NCI-H187 treated with DMSO at 0.1 percent for 48 hours (cell line): ENCODE measurements around the gene PODXL2.
A peak's percentile ranks its signal among the peaks of the same experiment; 100 is the strongest.
"Not testable (repeated sequence)": the region's sequence is repeated elsewhere in the genome, so short reads cannot be mapped to it uniquely, and the experiment has no call there.

Experiments used
- DNase-seq: peaks from one replicate; lab custom pipeline; 2025; lab: John Stamatoyannopoulos, UW

Gene PODXL2

GRCh38 chr3:127628788-127629466, at the start of gene PODXL2:
Gene PODXL2 (plus strand): TSS chr3:127629185. CDS start chr3:127629220, 35 bp downstream.
- DNase-seq: no peak

- no peak for DNase-seq
Measured at GRCh38 chr3:127580327-127581060, 48.5 kb upstream of the PODXL2 start.

DNA sequence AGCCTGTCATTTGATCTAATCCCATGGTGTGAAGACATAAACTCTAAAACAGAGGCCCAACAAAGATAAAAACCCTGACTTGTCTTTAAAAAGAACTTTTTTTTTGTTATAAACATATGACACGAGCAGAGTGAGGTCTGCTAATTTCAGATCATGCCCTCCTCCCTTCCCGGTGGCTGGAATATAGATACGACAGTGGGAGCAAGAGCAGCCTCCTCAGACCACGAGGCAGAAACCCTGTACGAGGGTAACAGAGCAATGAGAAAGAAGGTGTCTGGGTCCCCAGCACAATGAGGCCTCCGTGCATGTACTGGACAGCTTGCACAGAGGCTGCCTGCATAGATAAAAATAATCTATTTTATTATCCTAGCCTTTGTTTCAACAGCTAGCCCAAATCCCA, 44.3 kb upstream of the PODXL2 start:
- no peak for DNase-seq

DNA sequence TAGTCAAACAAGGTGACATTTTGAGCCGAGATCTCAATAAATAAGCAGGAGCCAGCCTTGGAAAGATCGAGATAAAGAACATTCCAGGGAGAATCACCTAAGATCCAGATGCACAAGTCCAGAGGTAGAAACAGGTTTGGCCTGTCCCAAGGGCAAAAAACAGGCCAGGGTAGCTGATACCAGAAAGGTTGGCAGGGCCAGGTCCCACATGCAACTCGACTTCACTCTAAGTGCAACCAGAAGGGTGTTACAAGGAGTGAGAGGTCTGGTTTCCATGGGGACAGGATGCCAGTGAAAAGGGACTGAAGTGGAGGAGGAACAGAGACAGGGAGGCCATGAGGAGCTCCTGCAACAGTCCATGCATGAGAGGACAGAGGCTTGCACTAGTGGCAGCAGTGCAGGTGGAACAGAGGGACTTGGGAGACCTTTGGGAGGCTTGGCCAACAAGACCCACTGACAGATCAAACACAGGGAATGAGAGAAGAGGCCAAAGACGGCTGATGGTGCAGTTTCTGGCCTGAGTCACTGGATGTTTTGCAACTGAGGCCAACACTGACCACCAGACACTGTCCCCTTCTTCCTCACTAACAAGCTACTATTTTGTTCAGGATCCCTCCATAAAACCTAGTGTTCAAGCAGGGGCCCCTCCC, 43.7 kb upstream of the PODXL2 start:
- DNase-seq: no peak

DNA sequence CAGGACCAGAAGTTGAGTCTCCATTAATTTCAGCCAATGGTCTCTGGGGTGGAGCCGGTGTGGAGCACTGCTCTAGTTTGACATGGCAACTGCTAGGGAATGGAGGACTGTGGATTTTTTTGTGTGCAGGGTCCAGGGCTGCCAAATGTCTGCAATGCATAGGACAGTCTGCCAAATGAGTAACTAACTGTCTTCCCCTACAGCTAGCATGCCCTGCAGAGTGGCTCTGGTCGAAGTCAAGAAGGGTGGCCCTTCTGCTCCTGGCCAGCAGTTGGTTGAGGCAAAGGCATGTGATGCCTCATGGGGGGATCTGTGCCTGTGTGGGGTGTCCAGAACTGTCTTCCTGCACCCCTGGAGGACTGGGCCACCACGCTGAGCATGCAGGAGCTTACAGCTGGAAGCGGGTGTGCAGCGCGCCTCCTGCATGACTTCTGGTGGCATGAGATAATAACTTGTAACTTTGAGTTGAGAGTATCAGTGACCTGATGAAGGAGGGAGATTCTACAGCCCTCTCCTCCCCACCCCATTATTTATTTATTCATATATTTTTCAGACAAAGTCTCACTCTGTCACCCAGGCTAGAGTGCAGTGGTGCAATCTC, 43.1 kb upstream of the PODXL2 start:
- DNase-seq: no peak

GRCh38 chr3:127587876-127588275, 41.1 kb upstream of the PODXL2 start:
- DNase-seq: no peak

DNA sequence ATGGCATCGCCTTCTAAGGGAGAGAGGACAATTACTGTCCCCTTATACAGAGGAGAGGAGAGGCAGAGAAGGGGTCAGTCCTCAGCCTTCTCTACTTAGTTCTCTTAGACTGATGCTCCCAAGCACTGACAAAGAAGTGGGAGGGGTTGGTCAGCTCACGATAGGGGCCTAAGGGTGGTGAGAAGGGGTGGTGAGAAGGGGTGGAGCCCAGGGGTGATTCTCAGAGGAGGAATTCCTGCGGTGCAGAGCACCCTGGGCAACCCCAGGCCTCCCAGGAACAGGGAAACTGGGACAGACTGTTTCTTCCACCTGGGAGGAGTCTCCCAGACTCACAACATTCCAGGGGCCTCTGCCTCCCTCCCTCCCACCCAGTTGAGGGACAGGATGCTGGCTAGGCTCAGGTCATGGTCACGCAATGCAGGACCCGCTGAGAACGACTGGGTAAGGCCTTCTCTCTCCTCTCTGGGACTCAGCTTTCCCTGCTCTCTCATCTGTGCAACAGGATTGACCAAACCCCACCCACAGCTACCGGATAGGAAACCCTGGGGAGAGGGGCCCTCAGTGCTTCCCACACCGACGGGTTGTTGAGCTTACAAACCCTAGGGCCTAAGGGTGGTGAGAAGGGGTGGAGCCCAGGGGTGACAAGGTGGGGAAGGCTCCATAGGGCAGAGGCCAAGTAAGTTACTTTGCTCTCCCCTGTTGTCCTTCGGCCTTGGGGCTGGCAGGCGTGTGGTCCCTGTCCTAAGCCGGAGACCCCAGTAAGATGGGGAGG, 40.0 kb upstream of the PODXL2 start:
- DNase-seq: no peak

- no peak for DNase-seq
Measured at GRCh38 chr3:127589600-127590281, 39.2 kb upstream of the PODXL2 start.

DNA sequence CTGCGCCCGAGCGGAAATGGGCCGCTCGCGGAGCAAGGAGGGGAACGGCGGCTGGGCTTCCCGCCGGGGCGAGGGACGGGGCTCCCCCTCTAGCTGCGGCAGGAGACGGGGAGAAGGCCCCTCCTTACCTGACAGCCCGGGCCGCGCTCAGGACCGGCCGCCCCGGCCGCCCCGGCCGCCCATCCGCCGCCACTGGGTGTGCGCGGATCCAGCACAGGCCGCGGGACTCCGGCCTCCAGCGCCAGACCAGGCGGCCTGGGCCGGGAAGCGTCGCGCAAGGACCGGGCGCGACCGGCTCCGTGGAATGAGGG, 38.7 kb upstream of the PODXL2 start:
- no peak for DNase-seq

GRCh38 chr3:127590593-127591465, 38.2 kb upstream of the PODXL2 start, which contains the start of gene TPRA1:
Gene TPRA1 (minus strand): TSS chr3:127590733. CDS start chr3:127580146, 10,587 bp downstream.
- peak; percentile 94 for DNase-seq

DNA sequence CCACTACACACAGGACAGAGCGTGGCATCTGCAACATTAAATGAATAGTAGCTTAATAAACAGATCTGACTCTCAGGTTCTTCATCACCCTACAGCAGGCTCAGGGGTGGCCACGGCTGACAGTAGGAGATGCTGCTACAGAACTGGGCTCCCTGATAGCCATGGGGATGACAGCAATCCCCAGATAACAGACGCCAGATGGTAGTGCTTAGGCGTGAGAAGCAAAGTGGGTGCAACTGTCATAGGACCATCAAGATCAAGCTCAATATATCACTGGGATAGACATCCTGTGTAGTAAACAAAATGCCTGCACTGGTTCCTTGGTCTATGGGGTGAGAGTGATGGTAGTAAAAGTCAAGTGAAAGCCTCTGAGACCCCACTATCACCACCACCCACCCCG, 35.8 kb upstream of the PODXL2 start:
- DNase-seq: no peak

- DNase-seq: no peak
Measured at GRCh38 chr3:127595303-127595702, 33.7 kb upstream of the PODXL2 start.

- no peak for DNase-seq
Measured at GRCh38 chr3:127597020-127597771, 31.8 kb upstream of the PODXL2 start.

- DNase-seq: no peak
Measured at GRCh38 chr3:127598841-127599570, 30.0 kb upstream of the PODXL2 start.

GRCh38 chr3:127600749-127601456, 28.1 kb upstream of the PODXL2 start:
- no peak for DNase-seq

DNA sequence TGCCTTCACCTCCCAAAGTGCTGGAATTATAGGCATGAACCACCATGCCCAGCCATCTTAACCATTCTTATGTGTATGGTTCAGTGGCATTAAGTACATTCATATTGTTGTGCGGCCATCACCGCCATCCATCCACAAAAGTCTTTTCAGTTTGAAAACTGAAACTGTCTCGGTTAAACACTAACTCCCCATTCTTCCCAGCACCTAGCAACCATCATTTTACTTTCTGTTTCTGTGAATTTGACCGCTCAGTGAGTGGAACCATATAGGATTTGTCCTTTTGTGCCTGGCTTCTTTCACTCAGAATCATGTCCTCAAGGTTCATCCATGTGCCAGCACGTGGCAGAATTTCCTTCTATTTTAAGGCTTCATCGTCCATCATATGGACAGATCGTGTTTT, 24.9 kb upstream of the PODXL2 start:
- DNase-seq: no peak

DNA sequence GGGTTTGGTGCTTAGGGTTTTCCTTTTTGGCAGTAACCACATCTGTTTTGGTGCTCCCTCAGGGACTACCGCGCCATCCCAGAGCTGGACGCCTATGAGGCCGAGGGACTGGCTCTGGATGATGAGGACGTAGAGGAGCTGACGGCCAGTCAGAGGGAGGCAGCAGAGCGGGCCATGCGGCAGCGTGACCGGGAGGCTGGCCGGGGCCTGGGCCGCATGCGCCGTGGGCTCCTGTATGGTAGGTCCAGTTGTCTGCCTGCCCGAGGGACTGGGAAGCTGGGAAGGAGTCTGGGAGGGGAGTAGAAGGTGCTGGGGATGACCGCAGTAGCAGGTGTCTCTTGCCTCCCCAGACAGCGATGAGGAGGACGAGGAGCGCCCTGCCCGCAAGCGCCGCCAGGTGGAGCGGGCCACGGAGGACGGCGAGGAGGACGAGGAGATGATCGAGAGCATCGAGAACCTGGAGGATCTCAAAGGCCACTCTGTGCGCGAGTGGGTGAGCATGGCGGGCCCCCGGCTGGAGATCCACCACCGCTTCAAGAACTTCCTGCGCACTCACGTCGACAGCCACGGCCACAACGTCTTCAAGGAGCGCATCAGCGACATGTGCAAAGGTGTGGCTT, 24.3 kb upstream of the PODXL2 start:
- no peak for DNase-seq

DNA sequence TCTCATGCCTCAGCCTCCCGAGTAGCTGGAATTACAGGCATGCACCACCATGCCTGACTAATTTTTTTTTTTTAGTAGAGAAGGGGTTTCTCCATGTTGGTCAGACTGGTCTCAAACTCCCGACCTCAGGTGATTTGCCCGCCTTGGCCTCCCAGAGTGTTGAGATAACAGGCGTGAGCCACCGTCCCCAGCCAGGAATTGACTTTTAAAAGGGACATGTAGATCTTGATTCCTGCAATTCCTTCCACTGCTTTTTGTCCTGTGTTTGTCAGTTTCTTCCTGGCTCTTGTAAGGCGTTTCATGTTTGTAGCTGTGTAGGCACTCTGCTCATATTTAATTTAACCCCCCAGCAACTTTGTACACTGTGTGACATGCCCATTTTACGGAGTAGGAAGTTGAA, 23.4 kb upstream of the PODXL2 start:
- not testable (repeated sequence) for DNase-seq
